ENCODE results near the gene LAMA2.

DNA sequence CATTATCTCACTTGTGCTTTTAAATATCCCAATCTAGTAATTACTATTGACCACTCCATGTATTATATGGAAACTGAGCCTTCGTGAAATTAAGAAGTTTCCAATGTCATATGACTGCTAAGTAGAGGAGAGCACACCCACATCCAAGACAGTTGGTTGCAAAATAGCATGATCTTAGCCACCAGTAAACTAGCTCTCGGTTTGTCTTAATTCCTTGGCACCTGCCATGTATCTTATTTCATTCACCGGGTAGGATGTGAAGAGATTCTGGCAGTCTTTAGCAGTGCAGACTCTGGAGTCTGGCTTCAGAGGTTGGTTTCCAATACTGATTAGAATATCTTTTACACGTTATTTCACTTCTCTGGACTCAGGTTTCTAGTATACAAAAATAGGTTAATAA lies 270.3 kb downstream of the LAMA2 start:
- TF ChIP-seq, protein P1, sequence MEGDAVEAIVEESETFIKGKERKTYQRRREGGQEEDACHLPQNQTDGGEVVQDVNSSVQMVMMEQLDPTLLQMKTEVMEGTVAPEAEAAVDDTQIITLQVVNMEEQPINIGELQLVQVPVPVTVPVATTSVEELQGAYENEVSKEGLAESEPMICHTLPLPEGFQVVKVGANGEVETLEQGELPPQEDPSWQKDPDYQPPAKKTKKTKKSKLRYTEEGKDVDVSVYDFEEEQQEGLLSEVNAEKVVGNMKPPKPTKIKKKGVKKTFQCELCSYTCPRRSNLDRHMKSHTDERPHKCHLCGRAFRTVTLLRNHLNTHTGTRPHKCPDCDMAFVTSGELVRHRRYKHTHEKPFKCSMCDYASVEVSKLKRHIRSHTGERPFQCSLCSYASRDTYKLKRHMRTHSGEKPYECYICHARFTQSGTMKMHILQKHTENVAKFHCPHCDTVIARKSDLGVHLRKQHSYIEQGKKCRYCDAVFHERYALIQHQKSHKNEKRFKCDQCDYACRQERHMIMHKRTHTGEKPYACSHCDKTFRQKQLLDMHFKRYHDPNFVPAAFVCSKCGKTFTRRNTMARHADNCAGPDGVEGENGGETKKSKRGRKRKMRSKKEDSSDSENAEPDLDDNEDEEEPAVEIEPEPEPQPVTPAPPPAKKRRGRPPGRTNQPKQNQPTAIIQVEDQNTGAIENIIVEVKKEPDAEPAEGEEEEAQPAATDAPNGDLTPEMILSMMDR (IDR thresholded peaks at IDR 0.05 in 2 of 3, conservative IDR thresholded peaks at IDR 0.05 in 1 of 3; ENCODE audit: borderline replicate concordance in 1 of 3, insufficient read depth in 1 of 3, low read depth in 2 of 3, low read length in 2 of 3) = no peak
- TF ChIP-seq YY1 (IDR thresholded peaks at IDR 0.05; ENCODE audit: extremely low read depth, insufficient replicate concordance, low read depth, low read length) = no peak
- no peak for TF ChIP-seq CEBPB (IDR thresholded peaks at IDR 0.05; ENCODE audit: low read depth)
- TF ChIP-seq, protein P2, sequence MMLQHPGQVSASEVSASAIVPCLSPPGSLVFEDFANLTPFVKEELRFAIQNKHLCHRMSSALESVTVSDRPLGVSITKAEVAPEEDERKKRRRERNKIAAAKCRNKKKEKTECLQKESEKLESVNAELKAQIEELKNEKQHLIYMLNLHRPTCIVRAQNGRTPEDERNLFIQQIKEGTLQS (IDR thresholded peaks at IDR 0.05) = no peak
- no peak for TF ChIP-seq RAD21 (IDR thresholded peaks at IDR 0.05; ENCODE audit: low read depth)
- TF ChIP-seq, protein P3, sequence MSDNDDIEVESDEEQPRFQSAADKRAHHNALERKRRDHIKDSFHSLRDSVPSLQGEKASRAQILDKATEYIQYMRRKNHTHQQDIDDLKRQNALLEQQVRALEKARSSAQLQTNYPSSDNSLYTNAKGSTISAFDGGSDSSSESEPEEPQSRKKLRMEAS (IDR thresholded peaks at IDR 0.05) = no peak
- no peak for TF ChIP-seq POLR2A (IDR thresholded peaks at IDR 0.05; ENCODE audit: borderline replicate concordance, extremely low read depth, insufficient read depth, insufficient read length)
- TF ChIP-seq EZH2 (IDR thresholded peaks at IDR 0.05) = no peak
- no peak for TF ChIP-seq FOSL1 (IDR thresholded peaks at IDR 0.05; ENCODE audit: low read depth)
